HL-60 (cell line): ENCODE results near the gene PDGFD.

ENCODE experiments used
- POLR2AphosphoS5 ChIP-seq: IDR thresholded peaks from 2 replicates; pipeline ENCODE4 v1.6.1; 2012; ENCODE audit warnings: low read depth
- TF ChIP-seq, protein P1 (sequence below): IDR thresholded peaks from 2 replicates; pipeline ENCODE4 v1.6.1; 2012; ENCODE audit warnings: low read depth; ENCODE audit not compliant: insufficient replicate concordance

DNA sequence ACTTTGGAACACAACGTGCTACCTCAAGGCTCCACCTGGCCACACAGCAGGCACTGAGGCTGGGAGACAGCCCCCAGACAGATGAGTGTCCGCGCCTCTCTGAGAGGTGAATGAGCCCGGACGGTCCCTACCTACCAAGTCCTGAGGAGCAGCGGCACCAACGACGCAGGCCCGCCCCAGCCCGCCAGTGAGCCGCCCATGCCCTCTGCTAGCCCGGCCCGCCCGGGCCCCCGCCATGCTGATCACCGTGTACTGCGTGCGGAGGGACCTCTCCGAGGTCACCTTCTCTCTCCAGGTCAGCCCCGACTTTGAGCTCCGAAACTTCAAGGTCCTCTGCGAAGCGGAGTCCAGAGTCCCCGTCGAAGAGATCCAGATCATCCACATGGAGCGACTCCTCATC is 127.4 kb downstream of the PDGFD start, which contains the start of gene DDI1:
- TF ChIP-seq, protein P1, sequence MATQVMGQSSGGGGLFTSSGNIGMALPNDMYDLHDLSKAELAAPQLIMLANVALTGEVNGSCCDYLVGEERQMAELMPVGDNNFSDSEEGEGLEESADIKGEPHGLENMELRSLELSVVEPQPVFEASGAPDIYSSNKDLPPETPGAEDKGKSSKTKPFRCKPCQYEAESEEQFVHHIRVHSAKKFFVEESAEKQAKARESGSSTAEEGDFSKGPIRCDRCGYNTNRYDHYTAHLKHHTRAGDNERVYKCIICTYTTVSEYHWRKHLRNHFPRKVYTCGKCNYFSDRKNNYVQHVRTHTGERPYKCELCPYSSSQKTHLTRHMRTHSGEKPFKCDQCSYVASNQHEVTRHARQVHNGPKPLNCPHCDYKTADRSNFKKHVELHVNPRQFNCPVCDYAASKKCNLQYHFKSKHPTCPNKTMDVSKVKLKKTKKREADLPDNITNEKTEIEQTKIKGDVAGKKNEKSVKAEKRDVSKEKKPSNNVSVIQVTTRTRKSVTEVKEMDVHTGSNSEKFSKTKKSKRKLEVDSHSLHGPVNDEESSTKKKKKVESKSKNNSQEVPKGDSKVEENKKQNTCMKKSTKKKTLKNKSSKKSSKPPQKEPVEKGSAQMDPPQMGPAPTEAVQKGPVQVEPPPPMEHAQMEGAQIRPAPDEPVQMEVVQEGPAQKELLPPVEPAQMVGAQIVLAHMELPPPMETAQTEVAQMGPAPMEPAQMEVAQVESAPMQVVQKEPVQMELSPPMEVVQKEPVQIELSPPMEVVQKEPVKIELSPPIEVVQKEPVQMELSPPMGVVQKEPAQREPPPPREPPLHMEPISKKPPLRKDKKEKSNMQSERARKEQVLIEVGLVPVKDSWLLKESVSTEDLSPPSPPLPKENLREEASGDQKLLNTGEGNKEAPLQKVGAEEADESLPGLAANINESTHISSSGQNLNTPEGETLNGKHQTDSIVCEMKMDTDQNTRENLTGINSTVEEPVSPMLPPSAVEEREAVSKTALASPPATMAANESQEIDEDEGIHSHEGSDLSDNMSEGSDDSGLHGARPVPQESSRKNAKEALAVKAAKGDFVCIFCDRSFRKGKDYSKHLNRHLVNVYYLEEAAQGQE: no peak
- no peak for TF ChIP-seq POLR2AphosphoS5
